22Rv1 (cell line): Measurements from ENCODE around the gene CAMK1D.

Experiments used
- H3K27ac ChIP-seq: fragments of 450-650 bp; 2 replicates; pipeline ENCODE4 v1.5.1; 2017
- CTCF ChIP-seq: fragments of 450-650 bp; IDR thresholded peaks from 2 replicates; pipeline ENCODE4 v1.5.1; 2017; ENCODE audit warnings: mild to moderate bottlenecking
- ZFX ChIP-seq: fragments of 450-650 bp; IDR thresholded peaks from 2 replicates; pipeline ENCODE4 v1.6.1; 2017; ENCODE audit warnings: antibody characterized with exemption, borderline replicate concordance

CAMK1D gene

GRCh38 chr10:12811826-12812225 lies 462.5 kb downstream of the CAMK1D start:
- H3K27ac ChIP-seq, result no peak overlapping the region
- TF ChIP-seq ZFX, result no peak
- no peak for TF ChIP-seq CTCF

- no peak for TF ChIP-seq ZFX
- TF ChIP-seq CTCF, result no peak
- H3K27ac ChIP-seq, result no peak overlapping the region
Observed at GRCh38 chr10:12812571-12812970, 463.2 kb downstream of the CAMK1D start.

- TF ChIP-seq ZFX, result no peak
- no peak for TF ChIP-seq CTCF
- no peak overlapping the region for H3K27ac ChIP-seq
Observed at GRCh38 chr10:12814166-12814565, 464.8 kb downstream of the CAMK1D start.

GRCh38 chr10:12819071-12819470 lies 469.7 kb downstream of the CAMK1D start:
- H3K27ac ChIP-seq, result no peak overlapping the region
- TF ChIP-seq ZFX (no peak), CTCF (no peak)

GRCh38 chr10:12819656-12820055 lies 470.3 kb downstream of the CAMK1D start:
- no peak overlapping the region for H3K27ac ChIP-seq
- no peak for TF ChIP-seq ZFX

GRCh38 chr10:12822126-12822892 lies 473.0 kb downstream of the CAMK1D start:
- no peak overlapping the region for H3K27ac ChIP-seq
- TF ChIP-seq ZFX (no peak), CTCF (no peak)

- no peak overlapping the region for H3K27ac ChIP-seq
- no peak for TF ChIP-seq ZFX
- TF ChIP-seq CTCF, result no peak
Observed at GRCh38 chr10:12822893-12823170, 473.5 kb downstream of the CAMK1D start.

- H3K27ac ChIP-seq, result no peak overlapping the region
- TF ChIP-seq CTCF, result no peak
- no peak for TF ChIP-seq ZFX
Observed at GRCh38 chr10:12823328-12823727, 474.0 kb downstream of the CAMK1D start.
